Adrenal gland (tissue), 12 donors: ENCODE results near the gene ANKRD33B. TPM values are rescaled to one million over a fixed set of nuclear protein-coding genes. Genes with fewer than 3 reads are reported as not detected.
A peak's percentile ranks its signal among the peaks of the same experiment; 100 is the strongest.

Experiments used
- DNase-seq, 7 donors: peaks; one replicate each; pipeline ENCODE4 v3.0.0-alpha.2; 2019 to 2020
- H3K27ac ChIP-seq, 5 donors: fragments of 200-600 bp; sonication (generic) in 4 of 5; 1 replicate in 3 of 5; 2 replicates in 2 of 5; pipeline versions ENCODE4 v1.5.1 to v1.8.0; 2016 to 2020; ENCODE audit warnings: mild to moderate bottlenecking in 1 of 5
- H3K27me3 ChIP-seq: fragments of 200-600 bp; 2 replicates; pipeline ENCODE4 v1.8.0; 2021
- H3K36me3 ChIP-seq, 2 donors: fragments of 200-600 bp; replicated peaks in 1 of 2; 1 replicate in 1 of 2; 2 replicates in 1 of 2; pipeline versions ENCODE4 v1.5.1 to v1.8.0; 2018 to 2022
- H3K4me1 ChIP-seq, 2 donors: fragments of 200-600 bp; replicated peaks in 1 of 2; 1 replicate in 1 of 2; 2 replicates in 1 of 2; pipeline versions ENCODE4 v1.5.1 to v1.8.0; 2018 to 2021
- H3K4me3 ChIP-seq, 4 donors: fragments of 200-600 bp; sonication (generic) in 3 of 4; one replicate each; pipeline ENCODE4 v1.5.1; 2016 to 2018
- H3K9me3 ChIP-seq, 3 donors: fragments of 200-600 bp; sonication (generic) in 1 of 3; replicated peaks in 1 of 3; 1 replicate in 2 of 3; 2 replicates in 1 of 3; pipeline versions ENCODE4 v1.5.1 to v1.8.0; 2016 to 2021
- CTCF ChIP-seq, 6 experiments: fragments of 450-650 bp in 4 of 6; fragments of 200-600 bp in 2 of 6; sonication (generic) in 1 of 6; IDR thresholded peaks; 1 replicate in 5 of 6; 2 replicates in 1 of 6; pipeline versions ENCODE4 v1.5.1 to v1.8.0; 2016 to 2021; ENCODE audit warnings: antibody characterized with exemption in 6 of 6, mild to moderate bottlenecking in 2 of 6, moderate library complexity in 1 of 6
- POLR2A ChIP-seq, 2 donors: fragments of 450-650 bp; IDR thresholded peaks; one replicate each; pipeline ENCODE4 v1.6.1; 2017; ENCODE audit warnings: antibody characterized with exemption in 2 of 2, mild to moderate bottlenecking in 2 of 2, moderate library complexity in 1 of 2
- WGBS, 4 donors: extraction: QIAGEN DNeasy Blood & Tissue Kit in 2 of 4; methylation state at CpG; one replicate each; pipeline versions ENCODE4 v1.1.5 to v1.1.7; 2013 to 2017; 5-methylcytosine and 5-hydroxymethylcytosine counted together
- intact Hi-C, 2 donors: fragments of 100-400 bp; cut with DNase I; formaldehyde crosslinking; loops; one replicate each; pipeline versions ENCODE4 v1.14.1 to v1.15.0; 2022 to 2023
- polyA plus RNA-seq, 3 donors: library from polyadenylated mRNA; stranded (reverse); fragments of 200-250 nt in 2 of 3; fragments of 350-450 nt in 1 of 3; fragmentation: Illumina TruSeq in 1 of 3; extraction: RNeasy Lipid Tissue Mini Kit (QIAGEN cat#74804) in 1 of 3; gene quantifications; one replicate each; pipeline ENCODE4 v1.2.3, GENCODE V29; 2013 to 2014
- total RNA-seq, 9 donors: library from RNA; depleted of rRNA in 4 of 9; stranded (reverse); fragments of >200 nt in 4 of 9; fragments of 120-200 nt in 1 of 9; fragmentation: NEBNext Ultra II Directional in 1 of 9; extraction: Animal tissue kit (Norgen Biotek cat#: 25700) in 1 of 9; gene quantifications; one replicate each; pipeline versions ENCODE4 v1.1.0 to v1.2.4, GENCODE V29; 2013 to 2023
- donor health status: healthy with polysubstance abuse.
- donor health status: Bipolar disorder and iron deficiency.
- donor health status: DM: yes; HTN: yes; CAD: no.
- donor health status: DM: no; HTN: no; CAD: no.
- donor health status: DM: no; HTN: no; CAD: no.
- donor health status: DM: yes; HTN: yes; CAD: no.

ANKRD33B gene
- total and polyA plus RNA-seq, 12 donors = 0.14 to 0.69 (median 0.23) TPM

- DNase-seq = no peak
- intact Hi-C loops = no loop called here
- Histone ChIP-seq H3K4me3 (no peak overlapping the region), H3K27me3 (no peaks in the 10 kb centered on the region), H3K4me1 (no peaks in the 10 kb centered on the region), H3K27ac (no peak overlapping the region), H3K9me3 (no peaks in the 10 kb centered on the region), H3K36me3 (no peaks in the 10 kb centered on the region)
- TF ChIP-seq CTCF (IDR thresholded peaks at IDR 0.05) = no peak
- no peak for TF ChIP-seq POLR2A (IDR thresholded peaks at IDR 0.05)
- 80 to 100% (median 84%) methylated on average over 1 of the region's 1 CpG for WGBS, 4 donors
These were observed 33.1 kb downstream of the ANKRD33B start for GRCh38 chr5:10596886-10597451.

GRCh38 chr5:10599113-10599512, 35.2 kb downstream of the ANKRD33B start:
- no peaks in the 10 kb centered on the region for H3K9me3 ChIP-seq
- no peak for TF ChIP-seq POLR2A (IDR thresholded peaks at IDR 0.05)
- TF ChIP-seq CTCF (IDR thresholded peaks at IDR 0.05) = no peak
- H3K27ac ChIP-seq = no peak overlapping the region
- H3K36me3 ChIP-seq = no peaks in the 10 kb centered on the region
- no peak overlapping the region for H3K4me3 ChIP-seq
- H3K4me1 ChIP-seq = no peaks in the 10 kb centered on the region
- no peaks in the 10 kb centered on the region for H3K27me3 ChIP-seq
- WGBS, 4 donors = 48 to 98% (median 95%) methylated on average over 1 of the region's 1 CpG
- intact Hi-C loops = no loop called here
- no peak for DNase-seq

GRCh38 chr5:10599862-10600284, 36.0 kb downstream of the ANKRD33B start:
- intact Hi-C loops = no loop called here
- no peak overlapping the region for H3K27ac ChIP-seq

GRCh38 chr5:10600626-10601245, 36.9 kb downstream of the ANKRD33B start:
- Histone ChIP-seq H3K9me3 (no peaks in the 10 kb centered on the region), H3K36me3 (no peaks in the 10 kb centered on the region), H3K27ac (no peak overlapping the region), H3K4me1 (no peaks in the 10 kb centered on the region), H3K27me3 (no peaks in the 10 kb centered on the region), H3K4me3 (no peak overlapping the region)
- intact Hi-C loops = no loop called here
- no peak for TF ChIP-seq POLR2A (IDR thresholded peaks at IDR 0.05)
- TF ChIP-seq CTCF (IDR thresholded peaks at IDR 0.05) = no peak
- WGBS, 4 donors = 78 to 86% (median 81%) methylated on average over 5 of the region's 5 CpGs
- peak in 1 of 7 donors; percentile 29 for DNase-seq

More at GRCh38 chr5:10599862-10600284, 36.0 kb downstream of the ANKRD33B start:
- H3K36me3 ChIP-seq = no peaks in the 10 kb centered on the region
- no peaks in the 10 kb centered on the region for H3K4me1 ChIP-seq
- H3K4me3 ChIP-seq = no peak overlapping the region
- no peak for DNase-seq
- H3K9me3 ChIP-seq = no peaks in the 10 kb centered on the region
- H3K27me3 ChIP-seq = no peaks in the 10 kb centered on the region
- no peak for TF ChIP-seq CTCF (IDR thresholded peaks at IDR 0.05)
- TF ChIP-seq POLR2A (IDR thresholded peaks at IDR 0.05) = no peak
